ENCODE data around the gene PMIS2. TPM values are rescaled to one million over a fixed set of nuclear protein-coding genes. Genes with fewer than 3 reads are reported as not detected.

Gene PMIS2
- polyA plus RNA-seq, 3 donors: not detected

GRCh38 chr19:35595928-35596327, 10.0 kb downstream of the PMIS2 start:
- H3K79me2 ChIP-seq (ENCODE audit: insufficient read depth, low read length): no peaks in the 10 kb centered on the region
- no peak overlapping the region for H3K4me3 ChIP-seq (replicated peaks in 1 of 3; ENCODE audit: low read depth in 2 of 3, low read length in 3 of 3)
- TF ChIP-seq, protein P1, sequence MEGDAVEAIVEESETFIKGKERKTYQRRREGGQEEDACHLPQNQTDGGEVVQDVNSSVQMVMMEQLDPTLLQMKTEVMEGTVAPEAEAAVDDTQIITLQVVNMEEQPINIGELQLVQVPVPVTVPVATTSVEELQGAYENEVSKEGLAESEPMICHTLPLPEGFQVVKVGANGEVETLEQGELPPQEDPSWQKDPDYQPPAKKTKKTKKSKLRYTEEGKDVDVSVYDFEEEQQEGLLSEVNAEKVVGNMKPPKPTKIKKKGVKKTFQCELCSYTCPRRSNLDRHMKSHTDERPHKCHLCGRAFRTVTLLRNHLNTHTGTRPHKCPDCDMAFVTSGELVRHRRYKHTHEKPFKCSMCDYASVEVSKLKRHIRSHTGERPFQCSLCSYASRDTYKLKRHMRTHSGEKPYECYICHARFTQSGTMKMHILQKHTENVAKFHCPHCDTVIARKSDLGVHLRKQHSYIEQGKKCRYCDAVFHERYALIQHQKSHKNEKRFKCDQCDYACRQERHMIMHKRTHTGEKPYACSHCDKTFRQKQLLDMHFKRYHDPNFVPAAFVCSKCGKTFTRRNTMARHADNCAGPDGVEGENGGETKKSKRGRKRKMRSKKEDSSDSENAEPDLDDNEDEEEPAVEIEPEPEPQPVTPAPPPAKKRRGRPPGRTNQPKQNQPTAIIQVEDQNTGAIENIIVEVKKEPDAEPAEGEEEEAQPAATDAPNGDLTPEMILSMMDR (IDR thresholded peaks at IDR 0.05): no peak
- no peak overlapping the region for H2AFZ ChIP-seq (ENCODE audit: insufficient read depth, low read depth, low read length, poor library complexity, severe bottlenecking)
- H3K9ac ChIP-seq (ENCODE audit: insufficient read depth, low read length, poor library complexity, severe bottlenecking): no peak overlapping the region
- H4K20me1 ChIP-seq (ENCODE audit: insufficient read depth, low read length): no peaks in the 10 kb centered on the region
- no peaks in the 10 kb centered on the region for H3K4me1 ChIP-seq (ENCODE audit: control insufficient read depth in 1 of 2, insufficient read depth in 2 of 2, low read length in 2 of 2)
- Mint-ChIP-seq H3K27me3 (ENCODE audit: low read depth in 3 of 3) (peaks cover 6 to 19% (median 14%) of the 10 kb centered on the region in 3 donors), H3K36me3 (no peaks in the 10 kb centered on the region), H3K9me3 (peaks cover 0 to 3% (median 0%) of the 10 kb centered on the region in 7 donors), H3K4me1 (no peaks in the 10 kb centered on the region), H3K27ac (no peak overlapping the region), H3K4me3 (no peak overlapping the region)
- DNase-seq: no peak
- no peaks in the 10 kb centered on the region for H3K9me3 ChIP-seq (replicated peaks in 1 of 2; ENCODE audit: control insufficient read depth in 1 of 2, insufficient read depth in 1 of 2, low read length in 2 of 2)
- intact Hi-C loops (cut with micrococcal nuclease): no loop called here
- H3K36me3 ChIP-seq (replicated peaks in 1 of 2; ENCODE audit: control insufficient read depth in 1 of 2, insufficient read depth in 2 of 2, low read length in 2 of 2): no peaks in the 10 kb centered on the region
- WGBS (ENCODE audit: insufficient coverage): no CpG with 5 or more reads among the region's 1 CpG
- H3K4me2 ChIP-seq (replicated peaks; ENCODE audit: extremely low read depth, low read length, poor library complexity, severe bottlenecking): no peak overlapping the region
- no peaks in the 10 kb centered on the region for H3K27me3 ChIP-seq (ENCODE audit: control insufficient read depth in 2 of 2, insufficient read depth in 2 of 2, low read length in 2 of 2)
- H3K27ac ChIP-seq (ENCODE audit: low read depth in 1 of 2, low read length in 2 of 2): no peak overlapping the region

- H4K20me1 ChIP-seq (ENCODE audit: insufficient read depth, low read length): no peaks in the 10 kb centered on the region
- H2AFZ ChIP-seq (ENCODE audit: insufficient read depth, low read depth, low read length, poor library complexity, severe bottlenecking): no peak overlapping the region
- H3K27me3 Mint-ChIP-seq (ENCODE audit: low read depth in 3 of 3): peaks cover 5 to 19% (median 11%) of the 10 kb centered on the region in 3 donors
- H3K27me3 ChIP-seq (ENCODE audit: control insufficient read depth in 2 of 2, insufficient read depth in 2 of 2, low read length in 2 of 2): no peaks in the 10 kb centered on the region
- no peaks in the 10 kb centered on the region for H3K79me2 ChIP-seq (ENCODE audit: insufficient read depth, low read length)
- H3K9ac ChIP-seq (ENCODE audit: insufficient read depth, low read length, poor library complexity, severe bottlenecking): no peak overlapping the region
- no peak overlapping the region for H3K4me2 ChIP-seq (replicated peaks; ENCODE audit: extremely low read depth, low read length, poor library complexity, severe bottlenecking)
- intact Hi-C loops (cut with micrococcal nuclease): no loop called here
- no peaks in the 10 kb centered on the region for H3K4me1 ChIP-seq (ENCODE audit: control insufficient read depth in 1 of 2, insufficient read depth in 2 of 2, low read length in 2 of 2)
- no peaks in the 10 kb centered on the region for H3K36me3 Mint-ChIP-seq
- peak in 1 of 3 donors; percentile 34 for DNase-seq
- H3K9me3 ChIP-seq (replicated peaks in 1 of 2; ENCODE audit: control insufficient read depth in 1 of 2, insufficient read depth in 1 of 2, low read length in 2 of 2): no peaks in the 10 kb centered on the region
- no peaks in the 10 kb centered on the region for H3K4me1 Mint-ChIP-seq
- WGBS (ENCODE audit: insufficient coverage): 0% methylated on average over 1 of the region's 4 CpGs
- H3K4me3 ChIP-seq (replicated peaks in 1 of 3; ENCODE audit: low read depth in 2 of 3, low read length in 3 of 3): no peak overlapping the region
- no peak overlapping the region for H3K4me3 Mint-ChIP-seq
- TF ChIP-seq, protein P1 (IDR thresholded peaks at IDR 0.05): no peak
- peaks cover 0 to 3% (median 0%) of the 10 kb centered on the region in 7 donors for H3K9me3 Mint-ChIP-seq
- H3K27ac Mint-ChIP-seq: no peak overlapping the region
- H3K36me3 ChIP-seq (replicated peaks in 1 of 2; ENCODE audit: control insufficient read depth in 1 of 2, insufficient read depth in 2 of 2, low read length in 2 of 2): no peaks in the 10 kb centered on the region
- no peak overlapping the region for H3K27ac ChIP-seq (ENCODE audit: low read depth in 1 of 2, low read length in 2 of 2)
These were observed 10.5 kb downstream of the PMIS2 start for GRCh38 chr19:35596366-35596999.

Measured in CD14-positive monocyte (primary cell).